ENCODE results near the gene ENTPD8. TPM values are rescaled to one million over a fixed set of nuclear protein-coding genes. Genes with fewer than 3 reads are reported as not detected.
"Not testable (repeated sequence)": the region's sequence is repeated elsewhere in the genome, so short reads cannot be mapped to it uniquely, and the experiment has no call there.

Gene ENTPD8
- total RNA-seq, 1 experiment from 2014 or later = not detected

- peaks cover 10% of the 10 kb centered on the region; the same call in 1 of the 2 replicates for H3K4me1 ChIP-seq
- no peak for DNase-seq
- no peaks in the 10 kb centered on the region for H3K27me3 ChIP-seq
- H3K27ac ChIP-seq = no peak overlapping the region; the same call in 1 of the 2 replicates
- peaks cover 32% of the 10 kb centered on the region for H3K36me3 ChIP-seq
- H3K4me3 ChIP-seq = peak overlapping the region; percentile 79
- no peaks in the 10 kb centered on the region for H3K9me3 ChIP-seq (replicated peaks)
These were observed 17.3 kb upstream of the ENTPD8 start for GRCh38 chr9:137458194-137459151.

- Histone ChIP-seq H3K27ac (no peak overlapping the region), H3K9me3 (replicated peaks) (no peaks in the 10 kb centered on the region), H3K27me3 (no peaks in the 10 kb centered on the region), H3K4me3 (no peak overlapping the region; the same call in 1 of the 2 replicates), H3K36me3 (peaks cover 40% of the 10 kb centered on the region), H3K4me1 (peaks cover 10% of the 10 kb centered on the region; the same call in 1 of the 2 replicates)
- no peak for DNase-seq
These were observed 16.4 kb upstream of the ENTPD8 start for GRCh38 chr9:137457406-137458193.

- H3K4me1 ChIP-seq = peaks cover 10% of the 10 kb centered on the region; the same call in 1 of the 2 replicates
- H3K36me3 ChIP-seq = peaks cover 44% of the 10 kb centered on the region
These were observed 15.8 kb upstream of the ENTPD8 start for GRCh38 chr9:137456864-137457405.

GRCh38 chr9:137456061-137456863 lies 15.1 kb upstream of the ENTPD8 start:
- H3K27me3 ChIP-seq = no peaks in the 10 kb centered on the region
- no peak overlapping the region for H3K27ac ChIP-seq
- H3K9me3 ChIP-seq (replicated peaks) = no peaks in the 10 kb centered on the region
- no peak overlapping the region for H3K4me3 ChIP-seq
- peaks cover 44% of the 10 kb centered on the region for H3K36me3 ChIP-seq
- DNase-seq = no peak
- peaks cover 10% of the 10 kb centered on the region; the same call in 1 of the 2 replicates for H3K4me1 ChIP-seq

More at GRCh38 chr9:137456864-137457405, 15.8 kb upstream of the ENTPD8 start:
- Histone ChIP-seq H3K27ac (no peak overlapping the region), H3K4me3 (no peak overlapping the region), H3K27me3 (no peaks in the 10 kb centered on the region), H3K9me3 (replicated peaks) (no peaks in the 10 kb centered on the region)
- no peak for DNase-seq

- Histone ChIP-seq H3K9me3 (replicated peaks) (no peaks in the 10 kb centered on the region), H3K36me3 (peaks cover 44% of the 10 kb centered on the region), H3K27ac (no peak overlapping the region), H3K4me3 (no peak overlapping the region), H3K27me3 (no peaks in the 10 kb centered on the region), H3K4me1 (peaks cover 10% of the 10 kb centered on the region; the same call in 1 of the 2 replicates)
- no peak for DNase-seq
These were observed 14.3 kb upstream of the ENTPD8 start for GRCh38 chr9:137455359-137455991.

GRCh38 chr9:137454597-137455358 lies 13.6 kb upstream of the ENTPD8 start:
- peaks cover 7% of the 10 kb centered on the region; the same call in 1 of the 2 replicates for H3K4me1 ChIP-seq

GRCh38 chr9:137454145-137454596 lies 13.0 kb upstream of the ENTPD8 start:
- no peaks in the 10 kb centered on the region for H3K9me3 ChIP-seq (replicated peaks)
- H3K4me1 ChIP-seq = peaks cover 4% of the 10 kb centered on the region; the same call in 1 of the 2 replicates
- H3K36me3 ChIP-seq = peaks cover 54% of the 10 kb centered on the region
- peak in 1 of 2 experiments; percentile 33 for DNase-seq
- H3K4me3 ChIP-seq = no peak overlapping the region
- H3K27me3 ChIP-seq = no peaks in the 10 kb centered on the region
- no peak overlapping the region for H3K27ac ChIP-seq

More at GRCh38 chr9:137454597-137455358, 13.6 kb upstream of the ENTPD8 start:
- Histone ChIP-seq H3K27ac (no peak overlapping the region), H3K4me3 (no peak overlapping the region), H3K27me3 (no peaks in the 10 kb centered on the region), H3K36me3 (peaks cover 48% of the 10 kb centered on the region), H3K9me3 (replicated peaks) (no peaks in the 10 kb centered on the region)
- DNase-seq = no peak

GRCh38 chr9:137453643-137454081 lies 12.5 kb upstream of the ENTPD8 start:
- Histone ChIP-seq H3K9me3 (replicated peaks) (no peaks in the 10 kb centered on the region), H3K4me1 (peaks cover 4% of the 10 kb centered on the region; the same call in 1 of the 2 replicates), H3K4me3 (no peak overlapping the region), H3K27ac (no peak overlapping the region), H3K27me3 (no peaks in the 10 kb centered on the region), H3K36me3 (peaks cover 55% of the 10 kb centered on the region)
- peak; percentile 53 to 56 for DNase-seq

- H3K4me1 ChIP-seq = peaks cover under 1% of the 10 kb centered on the region; the same call in 1 of the 2 replicates
- H3K4me3 ChIP-seq = no peak overlapping the region
- no peaks in the 10 kb centered on the region for H3K27me3 ChIP-seq
- no peaks in the 10 kb centered on the region for H3K9me3 ChIP-seq (replicated peaks)
- peaks cover 55% of the 10 kb centered on the region for H3K36me3 ChIP-seq
- H3K27ac ChIP-seq = no peak overlapping the region
- no peak for DNase-seq
These were observed 11.8 kb upstream of the ENTPD8 start for GRCh38 chr9:137452761-137453642.

- H3K4me3 ChIP-seq = no peak overlapping the region
- no peaks in the 10 kb centered on the region for H3K4me1 ChIP-seq
- H3K36me3 ChIP-seq = peaks cover 53% of the 10 kb centered on the region
- no peaks in the 10 kb centered on the region for H3K9me3 ChIP-seq (replicated peaks)
- DNase-seq = no peak
- no peak overlapping the region for H3K27ac ChIP-seq
- H3K27me3 ChIP-seq = no peaks in the 10 kb centered on the region
These were observed 11.0 kb upstream of the ENTPD8 start for GRCh38 chr9:137452006-137452760.

GRCh38 chr9:137451264-137452005 lies 10.3 kb upstream of the ENTPD8 start:
- peaks cover 48% of the 10 kb centered on the region for H3K36me3 ChIP-seq

More at GRCh38 chr9:137451264-137452005, 10.3 kb upstream of the ENTPD8 start:
- H3K4me3 ChIP-seq; H3K9me3 ChIP-seq (replicated peaks); DNase-seq; H3K4me1 ChIP-seq; H3K27me3 ChIP-seq; H3K27ac ChIP-seq: not testable (repeated sequence)
